ENCODE measurements around the gene RIT1. TPM values are rescaled to one million over a fixed set of nuclear protein-coding genes. Genes with fewer than 3 reads are reported as not detected.

Gene RIT1
- total and polyA plus RNA-seq, 2 of the 13 experiments (the other 11 are each of a cell fraction or from before 2014, with no cell fraction given), result 12.2 to 32.2 TPM

- TF ChIP-seq UBTF (CRISPR knock-in tag; IDR thresholded peaks at IDR 0.05) (no peak), RCOR2 (CRISPR knock-in tag; IDR thresholded peaks at IDR 0.05) (peak; percentile 84), SOX5 (CRISPR knock-in tag; IDR thresholded peaks at IDR 0.05; ENCODE audit: borderline replicate concordance) (peak; percentile 73; the same call in 1 of the 2 replicates), GATAD2A (CRISPR knock-in tag; IDR thresholded peaks at IDR 0.05) (peak; percentile 60), NR2F6 (IDR thresholded peaks at IDR 0.05) (no peak), NR2F6 (CRISPR knock-in tag; IDR thresholded peaks at IDR 0.05) (no peak), RXRB (CRISPR knock-in tag; IDR thresholded peaks at IDR 0.05; ENCODE audit: borderline replicate concordance) (peak; percentile 28; the same call in 1 of the 2 replicates), ETV5 (CRISPR knock-in tag; IDR thresholded peaks at IDR 0.05; ENCODE audit: borderline replicate concordance) (peak; percentile 28; the same call in 1 of the 2 replicates), TFAP4 (IDR thresholded peaks at IDR 0.05; ENCODE audit: borderline replicate concordance, low read depth) (no peak; the same call in 1 of the 2 replicates), ZNF3 (CRISPR knock-in tag; IDR thresholded peaks at IDR 0.05) (0 out of 2 replicates have a peak, but pooled peaks have one; percentile 18), RAD51 (IDR thresholded peaks at IDR 0.05; ENCODE audit: borderline replicate concordance) (peak; percentile 78; the same call in 1 of the 2 replicates)
- TF ChIP-seq, protein P1, sequence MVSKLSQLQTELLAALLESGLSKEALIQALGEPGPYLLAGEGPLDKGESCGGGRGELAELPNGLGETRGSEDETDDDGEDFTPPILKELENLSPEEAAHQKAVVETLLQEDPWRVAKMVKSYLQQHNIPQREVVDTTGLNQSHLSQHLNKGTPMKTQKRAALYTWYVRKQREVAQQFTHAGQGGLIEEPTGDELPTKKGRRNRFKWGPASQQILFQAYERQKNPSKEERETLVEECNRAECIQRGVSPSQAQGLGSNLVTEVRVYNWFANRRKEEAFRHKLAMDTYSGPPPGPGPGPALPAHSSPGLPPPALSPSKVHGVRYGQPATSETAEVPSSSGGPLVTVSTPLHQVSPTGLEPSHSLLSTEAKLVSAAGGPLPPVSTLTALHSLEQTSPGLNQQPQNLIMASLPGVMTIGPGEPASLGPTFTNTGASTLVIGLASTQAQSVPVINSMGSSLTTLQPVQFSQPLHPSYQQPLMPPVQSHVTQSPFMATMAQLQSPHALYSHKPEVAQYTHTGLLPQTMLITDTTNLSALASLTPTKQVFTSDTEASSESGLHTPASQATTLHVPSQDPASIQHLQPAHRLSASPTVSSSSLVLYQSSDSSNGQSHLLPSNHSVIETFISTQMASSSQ (IDR thresholded peaks at IDR 0.05; ENCODE audit: low read depth), result no peak
- TF ChIP-seq, protein P1 (CRISPR knock-in tag; IDR thresholded peaks at IDR 0.05; ENCODE audit: borderline replicate concordance), result no peak
- TF ChIP-seq, protein P2, sequence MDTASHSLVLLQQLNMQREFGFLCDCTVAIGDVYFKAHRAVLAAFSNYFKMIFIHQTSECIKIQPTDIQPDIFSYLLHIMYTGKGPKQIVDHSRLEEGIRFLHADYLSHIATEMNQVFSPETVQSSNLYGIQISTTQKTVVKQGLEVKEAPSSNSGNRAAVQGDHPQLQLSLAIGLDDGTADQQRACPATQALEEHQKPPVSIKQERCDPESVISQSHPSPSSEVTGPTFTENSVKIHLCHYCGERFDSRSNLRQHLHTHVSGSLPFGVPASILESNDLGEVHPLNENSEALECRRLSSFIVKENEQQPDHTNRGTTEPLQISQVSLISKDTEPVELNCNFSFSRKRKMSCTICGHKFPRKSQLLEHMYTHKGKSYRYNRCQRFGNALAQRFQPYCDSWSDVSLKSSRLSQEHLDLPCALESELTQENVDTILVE (CRISPR knock-in tag; IDR thresholded peaks at IDR 0.05), result peak; percentile 74; the same call in 1 of the 2 replicates
- TF ChIP-seq, protein P3, sequence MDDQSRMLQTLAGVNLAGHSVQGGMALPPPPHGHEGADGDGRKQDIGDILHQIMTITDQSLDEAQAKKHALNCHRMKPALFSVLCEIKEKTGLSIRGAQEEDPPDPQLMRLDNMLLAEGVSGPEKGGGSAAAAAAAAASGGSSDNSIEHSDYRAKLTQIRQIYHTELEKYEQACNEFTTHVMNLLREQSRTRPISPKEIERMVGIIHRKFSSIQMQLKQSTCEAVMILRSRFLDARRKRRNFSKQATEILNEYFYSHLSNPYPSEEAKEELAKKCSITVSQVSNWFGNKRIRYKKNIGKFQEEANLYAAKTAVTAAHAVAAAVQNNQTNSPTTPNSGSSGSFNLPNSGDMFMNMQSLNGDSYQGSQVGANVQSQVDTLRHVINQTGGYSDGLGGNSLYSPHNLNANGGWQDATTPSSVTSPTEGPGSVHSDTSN (CRISPR knock-in tag; IDR thresholded peaks at IDR 0.05; ENCODE audit: borderline replicate concordance), result no peak
- TF ChIP-seq, protein P4, sequence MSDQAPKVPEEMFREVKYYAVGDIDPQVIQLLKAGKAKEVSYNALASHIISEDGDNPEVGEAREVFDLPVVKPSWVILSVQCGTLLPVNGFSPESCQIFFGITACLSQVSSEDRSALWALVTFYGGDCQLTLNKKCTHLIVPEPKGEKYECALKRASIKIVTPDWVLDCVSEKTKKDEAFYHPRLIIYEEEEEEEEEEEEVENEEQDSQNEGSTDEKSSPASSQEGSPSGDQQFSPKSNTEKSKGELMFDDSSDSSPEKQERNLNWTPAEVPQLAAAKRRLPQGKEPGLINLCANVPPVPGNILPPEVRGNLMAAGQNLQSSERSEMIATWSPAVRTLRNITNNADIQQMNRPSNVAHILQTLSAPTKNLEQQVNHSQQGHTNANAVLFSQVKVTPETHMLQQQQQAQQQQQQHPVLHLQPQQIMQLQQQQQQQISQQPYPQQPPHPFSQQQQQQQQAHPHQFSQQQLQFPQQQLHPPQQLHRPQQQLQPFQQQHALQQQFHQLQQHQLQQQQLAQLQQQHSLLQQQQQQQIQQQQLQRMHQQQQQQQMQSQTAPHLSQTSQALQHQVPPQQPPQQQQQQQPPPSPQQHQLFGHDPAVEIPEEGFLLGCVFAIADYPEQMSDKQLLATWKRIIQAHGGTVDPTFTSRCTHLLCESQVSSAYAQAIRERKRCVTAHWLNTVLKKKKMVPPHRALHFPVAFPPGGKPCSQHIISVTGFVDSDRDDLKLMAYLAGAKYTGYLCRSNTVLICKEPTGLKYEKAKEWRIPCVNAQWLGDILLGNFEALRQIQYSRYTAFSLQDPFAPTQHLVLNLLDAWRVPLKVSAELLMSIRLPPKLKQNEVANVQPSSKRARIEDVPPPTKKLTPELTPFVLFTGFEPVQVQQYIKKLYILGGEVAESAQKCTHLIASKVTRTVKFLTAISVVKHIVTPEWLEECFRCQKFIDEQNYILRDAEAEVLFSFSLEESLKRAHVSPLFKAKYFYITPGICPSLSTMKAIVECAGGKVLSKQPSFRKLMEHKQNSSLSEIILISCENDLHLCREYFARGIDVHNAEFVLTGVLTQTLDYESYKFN (CRISPR knock-in tag; conservative IDR thresholded peaks at IDR 0.05), result peak; percentile 51
Measured at GRCh38 chr1:155893389-155894142, 17.6 kb downstream of the RIT1 start (continued).
